NCI-H1105 treated with DMSO at 0.1 percent for 48 hours (cell line): ENCODE measurements around the gene TMEM131L.
"Not testable (repeated sequence)": the region's sequence is repeated elsewhere in the genome, so short reads cannot be mapped to it uniquely, and the experiment has no call there.

Source experiments
- DNase-seq: peaks from one replicate; lab custom pipeline; 2025; lab: John Stamatoyannopoulos, UW

Gene TMEM131L

DNA sequence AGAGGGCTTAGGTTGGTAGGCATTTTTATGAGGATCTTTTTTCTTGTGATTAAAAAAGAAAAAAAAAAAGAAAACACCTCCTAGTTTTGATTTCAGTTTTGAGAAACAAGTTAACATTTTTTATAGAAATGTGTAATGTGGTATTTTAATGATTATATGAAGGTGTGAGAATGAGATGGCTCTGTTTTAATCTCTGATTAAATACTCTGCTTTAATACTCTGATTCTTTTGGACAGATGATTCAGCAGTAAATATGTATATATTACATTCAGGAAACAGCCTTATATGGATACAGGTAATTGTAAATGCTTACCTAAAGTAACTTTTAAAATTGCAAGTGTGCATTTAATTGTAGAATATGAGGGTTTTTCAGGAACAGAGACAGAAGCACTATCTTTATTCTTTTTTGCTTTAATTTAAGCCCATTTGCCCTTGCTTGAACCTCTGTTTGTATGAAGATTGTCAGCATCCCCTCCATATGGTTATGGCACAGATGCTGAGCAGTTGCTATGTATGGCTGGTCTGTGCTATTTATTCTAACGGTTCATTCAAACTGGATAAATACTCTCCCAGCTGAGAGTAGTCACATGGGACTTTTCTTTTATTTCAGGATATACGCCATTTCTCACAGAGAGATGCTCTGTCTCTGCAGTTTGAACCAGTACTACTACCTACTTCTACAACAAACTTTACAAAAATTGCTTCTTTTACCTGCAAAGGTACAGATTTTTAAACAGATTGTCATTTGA, 117.0 kb downstream of the TMEM131L start:
- DNase-seq: no peak

GRCh38 chr4:153585026-153585425, 118.9 kb downstream of the TMEM131L start:
- DNase-seq: no peak

DNA sequence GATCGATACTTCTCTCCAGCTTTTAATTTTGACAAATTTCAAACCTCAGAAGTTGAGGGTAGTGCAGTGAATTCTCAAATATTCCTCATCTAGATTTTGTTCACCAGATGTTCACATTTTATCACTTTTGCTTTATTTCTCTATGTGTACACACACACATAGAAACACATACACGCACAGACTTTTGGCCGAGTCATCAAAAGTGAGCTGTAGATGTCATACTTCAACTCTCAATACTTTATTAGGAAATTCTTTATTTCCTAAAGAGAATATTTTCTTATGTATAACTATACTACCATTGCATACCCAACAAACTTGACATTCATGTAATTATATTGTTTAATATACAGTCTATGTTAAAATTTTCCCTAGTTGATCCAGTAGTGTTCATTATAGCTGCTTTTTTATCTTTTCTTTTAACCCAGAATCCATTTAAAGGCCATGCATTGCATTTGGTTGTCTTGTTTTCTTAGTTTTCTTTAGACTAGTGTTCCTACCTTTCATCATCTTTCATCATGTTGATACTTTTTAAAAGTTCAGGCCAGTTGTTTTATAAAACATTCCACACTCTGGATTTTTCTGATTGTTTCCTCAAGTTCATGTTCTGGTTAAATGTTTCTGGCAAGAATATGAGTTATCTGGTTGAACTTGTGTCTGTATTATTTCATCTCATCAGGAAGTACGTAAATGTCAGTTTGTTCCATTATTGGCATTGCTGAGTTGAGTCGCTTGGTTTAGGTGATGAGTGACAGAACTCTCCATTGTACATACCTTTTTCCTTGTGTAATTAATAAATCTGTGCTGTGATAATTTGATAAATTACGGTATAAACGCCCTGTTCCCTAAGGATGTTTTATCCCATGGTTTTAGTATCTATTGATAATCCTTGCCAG, 123.8 kb downstream of the TMEM131L start:
- no peak for DNase-seq

- no peak for DNase-seq
Observed at GRCh38 chr4:153591441-153591840, 125.3 kb downstream of the TMEM131L start.

DNA sequence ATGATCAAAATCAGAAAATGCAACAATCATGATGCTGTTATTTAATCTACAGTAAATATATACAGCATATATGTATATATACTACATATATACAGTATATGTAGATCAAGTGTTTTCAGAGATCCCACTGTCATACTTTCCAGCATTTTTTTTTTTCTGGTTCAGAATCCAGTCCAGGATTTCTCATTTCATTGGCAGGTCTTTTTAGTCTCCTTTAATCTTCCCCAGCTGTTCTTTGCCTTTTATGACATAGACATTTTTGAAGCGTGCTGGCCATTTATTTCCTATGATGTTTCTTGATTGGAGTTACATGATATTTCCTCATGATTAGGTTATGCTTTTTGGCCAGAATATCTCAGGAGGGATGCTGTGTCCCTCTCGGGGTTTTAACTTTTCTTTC, 125.9 kb downstream of the TMEM131L start:
- no peak for DNase-seq

DNA sequence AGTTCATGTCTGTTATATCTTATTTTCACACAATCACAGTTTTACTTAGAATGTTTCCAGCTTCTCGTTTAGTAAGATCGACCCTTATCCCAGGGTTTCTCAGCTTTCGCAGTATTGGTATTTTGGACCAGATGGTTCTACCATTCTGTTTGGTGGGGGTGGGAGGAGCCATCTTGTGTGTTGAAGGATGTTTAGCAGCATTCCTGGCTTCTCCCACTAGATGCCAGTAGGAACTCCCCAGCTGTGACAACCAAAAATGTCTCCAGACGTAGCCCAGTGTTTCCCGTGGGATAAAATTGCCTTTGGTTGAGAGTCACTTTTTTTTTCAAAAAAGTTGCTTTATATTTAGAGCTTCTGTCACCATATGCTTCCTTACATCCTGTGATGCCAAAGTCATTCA, 127.0 kb downstream of the TMEM131L start:
- no peak for DNase-seq

DNA sequence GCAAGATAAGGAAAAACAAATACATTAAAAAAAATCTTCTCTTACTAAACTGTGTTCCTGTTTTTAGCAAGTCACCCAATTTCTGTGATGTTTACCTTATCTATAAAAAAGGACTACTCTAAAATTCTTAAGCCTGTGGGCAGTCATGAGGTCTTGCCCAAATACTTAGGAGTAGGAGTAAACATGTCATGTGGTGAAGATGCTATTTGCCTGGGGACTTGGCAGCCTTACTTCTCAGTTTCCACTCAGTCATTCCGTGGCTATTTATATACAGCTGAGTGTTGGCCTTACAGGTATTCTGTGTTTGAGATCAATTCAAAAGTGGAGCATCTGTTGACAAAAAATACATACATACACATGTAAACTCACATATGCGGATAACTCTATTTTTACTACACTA, 128.1 kb downstream of the TMEM131L start:
- no peak for DNase-seq

DNA sequence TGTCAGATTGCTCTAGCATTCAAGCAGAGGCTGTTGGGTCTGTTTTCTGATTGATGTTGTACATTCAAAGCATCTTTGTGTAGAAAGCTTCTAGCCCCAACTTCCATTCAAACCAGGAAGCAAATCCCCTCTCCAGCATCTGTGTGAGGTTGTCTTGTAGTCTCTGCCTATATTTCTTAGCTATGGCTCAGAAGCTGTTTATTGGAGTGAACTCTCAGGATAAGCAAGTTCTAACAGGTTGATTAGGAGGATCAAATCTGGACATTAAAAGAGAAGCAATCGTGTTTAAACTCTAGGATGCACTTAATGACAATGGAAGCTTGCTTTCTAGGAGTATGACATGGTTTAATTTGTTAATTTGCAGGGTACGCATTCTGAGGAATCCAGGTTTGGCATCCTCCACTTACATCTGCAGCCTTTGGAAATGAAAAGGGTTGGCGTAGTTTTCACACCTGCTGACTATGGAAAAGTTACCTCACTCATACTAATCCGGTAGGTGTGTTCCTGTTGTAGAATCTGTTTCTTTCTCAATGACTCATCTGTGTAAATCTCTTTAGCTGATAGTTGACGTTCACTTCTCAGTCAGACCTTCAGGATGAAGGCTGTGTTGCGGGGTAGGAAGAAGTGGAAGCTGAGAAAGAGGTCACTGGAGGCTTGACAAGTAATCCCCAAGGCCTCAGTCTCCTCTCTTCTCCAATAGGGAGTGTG, 129.9 kb downstream of the TMEM131L start:
- no peak for DNase-seq

DNA sequence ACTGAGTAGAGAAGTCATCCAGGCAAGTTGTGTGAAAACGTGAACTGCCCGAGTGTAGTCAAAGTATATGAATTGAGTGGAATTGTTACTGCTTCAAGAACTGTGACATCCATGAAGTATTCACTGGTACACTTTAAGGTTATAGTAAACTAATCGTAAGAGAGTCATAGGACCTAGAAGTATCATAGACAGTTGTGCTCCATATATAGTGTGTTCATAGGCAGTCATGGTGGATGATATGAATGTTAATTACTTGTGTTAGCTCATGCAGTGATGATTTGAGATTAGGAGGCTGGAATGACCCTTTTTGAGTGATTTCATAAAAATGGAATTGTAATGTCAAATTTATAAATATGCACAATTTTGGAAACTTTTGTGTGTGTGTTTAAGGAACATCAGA, 136.6 kb downstream of the TMEM131L start:
- no peak for DNase-seq

- no peak for DNase-seq
Observed at GRCh38 chr4:153603258-153603657, 137.1 kb downstream of the TMEM131L start.

DNA sequence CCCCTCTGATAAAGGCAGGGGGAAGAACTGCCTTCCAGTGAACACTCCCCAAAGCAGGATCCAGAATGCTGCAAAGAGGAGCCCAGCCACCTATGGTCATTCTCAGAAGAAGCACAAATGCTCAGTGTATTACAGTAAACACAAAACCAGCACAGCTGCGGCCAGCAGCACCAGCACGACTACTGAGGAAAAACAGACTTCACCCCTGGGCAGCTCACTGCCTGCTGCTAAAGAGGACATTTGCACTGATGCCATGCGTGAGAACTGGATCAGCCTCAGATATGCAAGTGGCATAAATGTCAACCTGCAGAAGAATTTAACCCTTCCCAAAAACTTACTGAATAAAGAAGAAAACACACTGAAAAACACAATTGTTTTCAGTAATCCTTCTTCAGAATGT, 137.7 kb downstream of the TMEM131L start:
- no peak for DNase-seq

GRCh38 chr4:153609070-153609469, 142.9 kb downstream of the TMEM131L start:
- DNase-seq: not testable (repeated sequence)

DNA sequence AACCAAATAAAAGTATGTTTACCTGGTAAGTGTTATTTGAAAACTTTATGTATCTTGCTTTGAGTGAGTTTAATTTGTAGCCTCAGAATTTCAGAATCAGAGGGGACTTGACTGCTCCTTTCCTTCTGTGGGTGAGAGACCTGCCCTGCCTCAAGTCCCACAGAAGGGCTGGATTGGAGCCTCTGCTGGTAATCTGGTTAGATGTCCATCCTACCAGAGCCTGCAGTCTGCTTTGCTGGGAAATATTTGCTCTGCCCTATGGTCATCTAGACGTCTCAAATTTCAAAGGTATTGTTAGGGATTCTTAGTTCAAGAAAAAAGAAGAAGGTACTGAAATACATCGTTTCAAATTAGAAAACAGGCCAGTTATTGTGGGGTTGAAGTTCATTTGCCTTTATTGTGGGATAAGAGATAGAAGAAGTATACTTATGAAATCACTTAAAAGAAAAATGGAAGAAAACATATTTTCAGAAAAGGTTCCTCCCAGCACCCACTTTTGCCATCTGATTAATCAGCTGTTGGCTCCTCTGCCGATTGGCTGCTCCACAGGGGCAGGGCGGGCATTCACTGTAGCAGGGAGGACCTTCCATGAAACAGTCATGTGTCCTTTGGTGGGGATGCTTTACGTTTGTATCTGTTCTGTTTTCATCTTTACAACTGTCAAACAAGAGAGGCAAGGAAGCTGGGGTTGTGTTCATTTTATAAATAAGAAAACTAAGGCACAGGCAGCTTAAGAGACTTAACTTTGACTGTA, 144.6 kb downstream of the TMEM131L start:
- no peak for DNase-seq

DNA sequence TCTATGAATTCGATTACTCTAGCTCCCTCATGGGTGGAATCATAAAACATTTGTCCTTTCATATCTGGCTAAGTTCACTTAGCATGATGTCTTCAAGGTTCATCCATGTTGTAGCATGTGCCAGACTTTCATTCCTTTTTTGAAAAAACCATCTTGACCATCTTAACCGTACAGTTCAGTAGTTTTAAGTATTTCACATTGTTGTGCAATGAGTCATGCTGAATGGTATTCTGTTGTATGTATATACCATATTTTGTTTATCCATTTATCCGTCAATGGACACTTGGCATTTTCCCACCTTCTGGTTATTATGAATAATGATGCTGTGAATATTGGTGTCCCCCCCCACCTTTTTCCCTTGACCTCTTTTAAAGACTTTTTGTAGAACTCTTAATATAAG, 145.5 kb downstream of the TMEM131L start:
- DNase-seq: no peak

DNA sequence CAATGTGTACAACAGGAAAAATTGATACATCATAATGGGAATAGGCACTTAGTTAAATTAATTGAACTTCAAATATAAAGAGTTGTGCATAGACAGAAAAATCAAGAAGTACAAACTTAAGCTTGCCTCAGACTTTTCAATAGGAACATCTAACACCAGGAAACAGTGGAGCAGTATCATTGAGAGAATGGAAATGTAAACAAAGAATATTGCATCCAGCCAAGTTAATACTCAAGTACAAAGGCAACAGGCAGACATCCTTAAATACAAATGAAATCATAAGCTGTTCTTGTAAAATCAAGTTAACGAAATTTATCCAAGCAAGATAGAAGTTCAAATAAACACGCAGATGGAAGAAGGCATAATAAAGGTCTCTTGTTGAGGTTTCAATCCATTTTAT, 146.7 kb downstream of the TMEM131L start:
- DNase-seq: no peak

DNA sequence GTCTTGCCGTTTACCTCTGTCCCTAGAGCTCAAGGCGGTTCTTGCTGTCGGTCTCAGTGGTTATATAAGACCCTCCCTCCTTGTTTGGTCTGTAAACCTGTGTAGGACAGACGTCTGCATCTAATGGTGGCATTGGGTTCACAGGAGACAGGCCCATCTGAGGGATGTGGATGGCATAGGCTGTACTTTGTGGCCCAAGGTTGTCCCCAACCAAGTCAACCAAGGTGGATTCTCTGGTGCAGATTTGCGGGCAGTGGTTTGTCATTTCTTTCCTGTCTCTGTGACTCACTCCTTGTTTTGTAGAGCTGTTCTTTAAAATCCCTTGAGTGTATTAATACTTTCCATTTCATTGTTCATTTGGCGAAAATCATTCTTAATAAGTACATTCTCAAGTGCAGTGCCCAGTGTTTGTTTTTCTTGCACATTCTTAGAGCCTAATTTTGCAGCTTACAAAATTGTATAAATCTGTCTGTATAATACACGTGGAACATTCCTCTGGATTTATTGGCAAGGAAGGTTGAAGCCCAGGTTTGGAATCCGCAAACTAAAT, 149.9 kb downstream of the TMEM131L start:
- DNase-seq: no peak

- no peak for DNase-seq
Observed at GRCh38 chr4:153618833-153619232, 152.7 kb downstream of the TMEM131L start.

DNA sequence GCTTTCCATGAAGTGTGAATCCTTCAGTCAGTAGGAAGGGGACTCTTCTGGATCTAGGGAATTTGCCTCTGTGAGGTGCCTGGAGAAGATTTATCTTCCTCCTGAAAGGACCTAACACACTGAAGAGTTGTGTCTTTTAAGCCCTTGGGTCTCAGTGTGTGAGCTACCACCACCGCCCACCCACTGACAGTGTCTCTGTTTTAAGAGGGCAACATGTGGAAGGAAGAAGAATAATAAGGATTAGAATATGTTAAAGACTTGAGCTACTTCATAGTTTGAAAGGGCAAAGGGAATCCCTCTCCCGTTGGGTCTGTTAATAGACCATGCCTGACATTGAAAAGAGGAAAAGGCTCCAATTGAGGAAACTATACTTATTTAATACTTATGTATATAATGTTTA, 153.7 kb downstream of the TMEM131L start:
- DNase-seq: no peak

DNA sequence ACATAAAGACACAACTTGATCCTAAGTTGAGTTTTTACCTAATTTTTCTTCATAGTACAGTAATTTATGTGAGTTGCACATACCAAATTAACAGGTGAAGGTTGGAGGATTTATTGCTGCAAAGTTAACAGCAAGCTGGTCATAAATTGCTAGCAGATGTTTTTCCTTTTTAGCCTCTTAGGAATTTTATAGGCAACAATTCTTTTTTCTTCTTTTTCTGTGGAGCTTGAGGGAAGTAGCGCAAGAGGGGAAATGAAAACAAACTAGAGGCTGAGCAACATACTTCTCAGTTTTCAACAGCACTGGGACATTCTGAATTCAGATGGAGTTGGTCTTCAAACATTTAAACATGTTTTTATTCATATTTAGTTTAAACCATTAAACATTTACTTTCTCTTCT, 154.2 kb downstream of the TMEM131L start:
- no peak for DNase-seq

- DNase-seq: no peak
Observed at GRCh38 chr4:153622093-153622492, 155.9 kb downstream of the TMEM131L start.

GRCh38 chr4:153622778-153623240, 156.6 kb downstream of the TMEM131L start:
- DNase-seq: no peak

DNA sequence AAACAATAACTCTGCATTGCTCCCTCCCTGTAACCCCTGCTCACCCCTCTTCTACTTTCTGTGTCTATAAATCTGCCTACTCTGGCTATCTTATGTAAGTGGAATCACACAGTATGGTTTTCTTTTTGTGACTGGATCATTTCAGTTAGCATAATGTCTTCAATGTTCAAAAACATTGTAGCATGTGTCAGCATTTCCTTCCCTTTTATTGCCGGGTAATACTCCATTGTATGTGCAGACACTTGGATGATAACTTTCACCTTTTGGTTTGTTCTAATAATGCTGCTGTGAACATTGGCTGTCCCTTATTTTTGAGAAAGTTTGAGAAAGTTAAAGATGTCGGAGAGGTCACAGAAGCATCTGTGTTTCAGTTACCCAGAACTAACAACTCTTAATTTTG, 157.3 kb downstream of the TMEM131L start:
- no peak for DNase-seq
